OCI-LY7 (cell line): Measurements from ENCODE around the gene SIRPG.

ENCODE experiments used
- EZH2phosphoT487 ChIP-seq: fragments of 200-600 bp; sonication (generic); IDR thresholded peaks from 2 replicates; pipeline ENCODE4 v1.6.1; 2018; ENCODE audit warnings: low read depth, borderline replicate concordance, mild to moderate bottlenecking, mixed run types, antibody characterized with exemption, low read length, moderate library complexity, mixed read lengths
- TF ChIP-seq, protein P1 (sequence below): fragments of 200-600 bp; sonication (generic); conservative IDR thresholded peaks from 2 replicates; pipeline ENCODE4 v1.5.1; 2014; ENCODE audit warnings: mild to moderate bottlenecking, antibody characterized with exemption, low read length, moderate library complexity, mixed read lengths

DNA sequence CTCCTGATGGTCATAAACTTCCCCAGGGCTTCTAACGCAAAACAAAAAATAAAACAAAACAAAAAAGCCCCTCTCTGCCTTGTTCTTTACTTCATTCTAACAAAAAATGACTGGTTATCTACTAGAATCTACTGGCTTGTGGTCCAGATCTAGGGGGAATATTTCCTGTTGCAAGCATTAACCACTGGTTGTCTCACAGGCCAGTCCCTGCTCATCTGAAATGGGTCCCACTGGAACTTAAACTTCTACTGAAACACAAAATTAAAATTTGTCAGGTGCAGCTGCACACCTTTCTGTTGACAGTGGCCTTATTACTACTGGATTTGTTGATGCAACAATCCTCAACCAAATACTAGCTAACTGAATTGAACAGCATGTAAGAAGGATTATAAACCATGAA lies 5.5 kb downstream of the SIRPG start:
- TF ChIP-seq, protein P1, sequence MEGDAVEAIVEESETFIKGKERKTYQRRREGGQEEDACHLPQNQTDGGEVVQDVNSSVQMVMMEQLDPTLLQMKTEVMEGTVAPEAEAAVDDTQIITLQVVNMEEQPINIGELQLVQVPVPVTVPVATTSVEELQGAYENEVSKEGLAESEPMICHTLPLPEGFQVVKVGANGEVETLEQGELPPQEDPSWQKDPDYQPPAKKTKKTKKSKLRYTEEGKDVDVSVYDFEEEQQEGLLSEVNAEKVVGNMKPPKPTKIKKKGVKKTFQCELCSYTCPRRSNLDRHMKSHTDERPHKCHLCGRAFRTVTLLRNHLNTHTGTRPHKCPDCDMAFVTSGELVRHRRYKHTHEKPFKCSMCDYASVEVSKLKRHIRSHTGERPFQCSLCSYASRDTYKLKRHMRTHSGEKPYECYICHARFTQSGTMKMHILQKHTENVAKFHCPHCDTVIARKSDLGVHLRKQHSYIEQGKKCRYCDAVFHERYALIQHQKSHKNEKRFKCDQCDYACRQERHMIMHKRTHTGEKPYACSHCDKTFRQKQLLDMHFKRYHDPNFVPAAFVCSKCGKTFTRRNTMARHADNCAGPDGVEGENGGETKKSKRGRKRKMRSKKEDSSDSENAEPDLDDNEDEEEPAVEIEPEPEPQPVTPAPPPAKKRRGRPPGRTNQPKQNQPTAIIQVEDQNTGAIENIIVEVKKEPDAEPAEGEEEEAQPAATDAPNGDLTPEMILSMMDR = no peak
- no peak for TF ChIP-seq EZH2phosphoT487
